OCI-LY7 (cell line): ENCODE results near the gene OR8B2.

Source experiments
- EZH2phosphoT487 ChIP-seq: fragments of 200-600 bp; sonication (generic); IDR thresholded peaks from 2 replicates; pipeline ENCODE4 v1.6.1; 2018; ENCODE audit warnings: low read depth, borderline replicate concordance, mild to moderate bottlenecking, mixed run types, antibody characterized with exemption, low read length, moderate library complexity, mixed read lengths
- TF ChIP-seq, protein P1 (sequence below): fragments of 200-600 bp; sonication (generic); conservative IDR thresholded peaks from 2 replicates; pipeline ENCODE4 v1.5.1; 2014; ENCODE audit warnings: mild to moderate bottlenecking, antibody characterized with exemption, low read length, moderate library complexity, mixed read lengths

DNA sequence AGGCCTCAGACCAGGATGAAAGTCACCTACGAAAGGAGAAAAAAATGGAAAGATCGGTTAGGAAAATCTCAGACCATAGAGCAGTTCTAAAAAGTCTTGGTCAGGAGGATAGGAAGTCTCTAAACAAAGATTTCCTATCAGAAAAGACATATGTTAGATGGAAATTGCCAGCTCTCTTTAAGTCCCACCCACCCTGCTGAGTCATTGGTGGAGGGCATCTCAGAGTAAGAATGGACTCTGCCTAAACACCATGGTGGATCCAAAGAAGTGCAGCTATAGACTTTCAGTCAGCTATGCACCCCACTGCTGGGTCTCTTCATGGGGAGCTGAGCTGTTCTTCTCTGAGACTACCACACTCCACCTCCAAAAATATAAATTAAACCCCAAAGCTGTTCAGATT lies 3.7 kb downstream of the OR8B2 start:
- TF ChIP-seq, protein P1, sequence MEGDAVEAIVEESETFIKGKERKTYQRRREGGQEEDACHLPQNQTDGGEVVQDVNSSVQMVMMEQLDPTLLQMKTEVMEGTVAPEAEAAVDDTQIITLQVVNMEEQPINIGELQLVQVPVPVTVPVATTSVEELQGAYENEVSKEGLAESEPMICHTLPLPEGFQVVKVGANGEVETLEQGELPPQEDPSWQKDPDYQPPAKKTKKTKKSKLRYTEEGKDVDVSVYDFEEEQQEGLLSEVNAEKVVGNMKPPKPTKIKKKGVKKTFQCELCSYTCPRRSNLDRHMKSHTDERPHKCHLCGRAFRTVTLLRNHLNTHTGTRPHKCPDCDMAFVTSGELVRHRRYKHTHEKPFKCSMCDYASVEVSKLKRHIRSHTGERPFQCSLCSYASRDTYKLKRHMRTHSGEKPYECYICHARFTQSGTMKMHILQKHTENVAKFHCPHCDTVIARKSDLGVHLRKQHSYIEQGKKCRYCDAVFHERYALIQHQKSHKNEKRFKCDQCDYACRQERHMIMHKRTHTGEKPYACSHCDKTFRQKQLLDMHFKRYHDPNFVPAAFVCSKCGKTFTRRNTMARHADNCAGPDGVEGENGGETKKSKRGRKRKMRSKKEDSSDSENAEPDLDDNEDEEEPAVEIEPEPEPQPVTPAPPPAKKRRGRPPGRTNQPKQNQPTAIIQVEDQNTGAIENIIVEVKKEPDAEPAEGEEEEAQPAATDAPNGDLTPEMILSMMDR: no peak
- TF ChIP-seq EZH2phosphoT487: no peak
